Right lobe of liver (tissue), 6 donors: Measurements from ENCODE around the gene LCE3D. TPM values are rescaled to one million over a fixed set of nuclear protein-coding genes. Genes with fewer than 3 reads are reported as not detected.

Experiments
- ATAC-seq, 4 donors: fragments of 200-7000 bp; cut with Tn5 transposase; one replicate each; pipeline ENCODE4 v1.9.1; 2020; ENCODE audit warnings: mild to moderate bottlenecking in 4 of 4, moderate library complexity in 4 of 4
- DNase-seq, 3 donors: peaks; one replicate each; pipeline ENCODE4 v3.0.0-alpha.2; 2020
- H3K27ac ChIP-seq, 3 donors: fragments of 200-600 bp; one replicate each; pipeline ENCODE4 v1.8.0; 2022
- H3K27me3 ChIP-seq, 2 donors: fragments of 200-600 bp; one replicate each; pipeline ENCODE4 v1.8.0; 2022
- H3K36me3 ChIP-seq, 4 donors: fragments of 200-600 bp; sonication (generic) in 1 of 4; one replicate each; pipeline versions ENCODE4 v1.5.1 to v1.8.0; 2017 to 2022; ENCODE audit warnings: control low read depth in 1 of 4
- H3K4me1 ChIP-seq, 4 donors: fragments of 200-600 bp; sonication (generic) in 1 of 4; one replicate each; pipeline versions ENCODE4 v1.5.1 to v1.8.0; 2017 to 2022; ENCODE audit warnings: control low read depth in 1 of 4
- H3K4me3 ChIP-seq, 3 donors: fragments of 200-600 bp; one replicate each; pipeline ENCODE4 v1.8.0; 2022
- H3K9me3 ChIP-seq, 4 donors: fragments of 200-600 bp; sonication (generic) in 1 of 4; one replicate each; pipeline versions ENCODE4 v1.5.1 to v1.8.0; 2017 to 2022; ENCODE audit warnings: control low read depth in 1 of 4
- POLR2A ChIP-seq: fragments of 450-650 bp; IDR thresholded peaks from one replicate; pipeline ENCODE4 v1.6.1; 2017; ENCODE audit warnings: antibody characterized with exemption, mild to moderate bottlenecking
- WGBS: methylation state at CpG from one replicate; pipeline ENCODE4 v1.1.6; 2018; ENCODE audit warnings: low coverage, low lambda C conversion rate; ENCODE audit not compliant: insufficient coverage; ENCODE audit errors: missing lambda C conversion rate; 5-methylcytosine and 5-hydroxymethylcytosine counted together
- intact Hi-C, 2 donors: fragments of 100-400 bp; cut with DNase I; formaldehyde crosslinking; loops; one replicate each; pipeline versions ENCODE4 v1.11.2 to v1.14.1; 2022
- small RNA-seq, 2 experiments: library from RNA; depleted of rRNA; stranded (forward); fragments of <200 nt; gene quantifications; one replicate each; pipeline ENCODE3, GENCODE V24; 2016
- total RNA-seq, 6 experiments: library from RNA; depleted of rRNA in 2 of 6; stranded (reverse); fragments of >200 nt in 2 of 6; fragmentation: NEBNext Ultra II Directional in 3 of 6; extraction: Animal tissue kit (Norgen Biotek cat#: 25700) in 3 of 6; gene quantifications; one replicate each; pipeline versions ENCODE4 v1.1.0 to v1.2.4, GENCODE V29; 2016 to 2023
- TF ChIP-seq, protein P1 (sequence below), 4 donors: fragments of 200-600 bp in 3 of 4; fragments of 450-650 bp in 1 of 4; IDR thresholded peaks; one replicate each; pipeline versions ENCODE4 v1.5.1 to v1.8.0; 2016 to 2022; ENCODE audit warnings: antibody characterized with exemption in 4 of 4, mild to moderate bottlenecking in 2 of 4
- donor health status: DM: no; HTN: yes; CAD: no.
- donor health status: DM: no; HTN: no; CAD: no.
- donor health status: DM: no; HTN: no; CAD: no.
- donor health status: DM: no; HTN: yes; CAD: no.
- donor health status: DM: no; HTN: yes; CAD: no.

Gene LCE3D
- total RNA-seq, 6 experiments from 2014 or later, result not detected

DNA sequence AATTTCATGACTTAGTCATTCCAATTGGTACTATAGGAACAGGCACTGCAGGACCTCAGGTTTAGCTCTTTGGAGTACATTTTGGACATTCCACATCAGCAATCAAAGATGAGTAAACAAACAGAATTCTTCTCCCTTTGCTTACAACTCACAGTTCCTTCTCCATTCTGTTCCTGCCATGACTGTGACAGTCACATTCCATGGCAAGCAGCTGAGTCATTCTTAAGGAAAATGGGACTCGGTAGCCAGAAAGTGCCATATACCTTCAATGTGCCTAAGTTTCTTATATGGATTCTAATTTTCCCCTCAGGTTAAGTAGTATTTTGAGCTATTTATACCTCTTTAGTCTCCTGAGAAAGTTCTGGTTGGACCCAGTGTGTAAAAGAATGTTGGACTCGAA, 40.4 kb downstream of the LCE3D start:
- Histone ChIP-seq H3K4me1 (no peaks in the 10 kb centered on the region), H3K36me3 (no peaks in the 10 kb centered on the region), H3K4me3 (no peak overlapping the region), H3K27me3 (no peaks in the 10 kb centered on the region), H3K27ac (no peak overlapping the region), H3K9me3 (no peaks in the 10 kb centered on the region)
- intact Hi-C loops, result no loop called here
- DNase-seq, result no peak
- 42% methylated on average over 2 of the region's 2 CpGs for WGBS
- ATAC-seq, result no peak
- no peak for TF ChIP-seq POLR2A
- TF ChIP-seq, protein P1, sequence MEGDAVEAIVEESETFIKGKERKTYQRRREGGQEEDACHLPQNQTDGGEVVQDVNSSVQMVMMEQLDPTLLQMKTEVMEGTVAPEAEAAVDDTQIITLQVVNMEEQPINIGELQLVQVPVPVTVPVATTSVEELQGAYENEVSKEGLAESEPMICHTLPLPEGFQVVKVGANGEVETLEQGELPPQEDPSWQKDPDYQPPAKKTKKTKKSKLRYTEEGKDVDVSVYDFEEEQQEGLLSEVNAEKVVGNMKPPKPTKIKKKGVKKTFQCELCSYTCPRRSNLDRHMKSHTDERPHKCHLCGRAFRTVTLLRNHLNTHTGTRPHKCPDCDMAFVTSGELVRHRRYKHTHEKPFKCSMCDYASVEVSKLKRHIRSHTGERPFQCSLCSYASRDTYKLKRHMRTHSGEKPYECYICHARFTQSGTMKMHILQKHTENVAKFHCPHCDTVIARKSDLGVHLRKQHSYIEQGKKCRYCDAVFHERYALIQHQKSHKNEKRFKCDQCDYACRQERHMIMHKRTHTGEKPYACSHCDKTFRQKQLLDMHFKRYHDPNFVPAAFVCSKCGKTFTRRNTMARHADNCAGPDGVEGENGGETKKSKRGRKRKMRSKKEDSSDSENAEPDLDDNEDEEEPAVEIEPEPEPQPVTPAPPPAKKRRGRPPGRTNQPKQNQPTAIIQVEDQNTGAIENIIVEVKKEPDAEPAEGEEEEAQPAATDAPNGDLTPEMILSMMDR (IDR thresholded peaks at IDR 0.05), result no peak

DNA sequence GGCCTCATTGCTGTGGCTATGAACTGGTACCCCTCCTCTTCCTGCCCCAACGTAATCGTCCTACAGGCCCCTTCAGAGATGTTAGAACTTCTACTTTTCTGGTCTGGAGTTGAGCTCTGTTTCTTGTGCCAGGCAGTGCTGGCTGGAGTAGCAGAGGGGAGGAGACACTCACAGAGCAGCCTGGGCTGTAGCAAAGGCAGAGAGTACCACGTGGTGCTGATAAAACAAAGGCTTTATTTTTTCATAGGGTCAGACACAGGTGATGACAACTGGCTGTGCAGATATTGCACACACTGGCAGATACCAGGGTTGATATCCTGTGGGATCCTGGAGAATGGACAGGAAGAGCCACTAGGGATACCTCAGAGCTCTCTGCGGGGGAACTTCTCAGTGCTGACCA, 42.8 kb downstream of the LCE3D start:
- no peaks in the 10 kb centered on the region for H3K9me3 ChIP-seq
- no peak for DNase-seq
- no peak overlapping the region for H3K4me3 ChIP-seq
- 32% methylated on average over 4 of the region's 4 CpGs for WGBS
- H3K36me3 ChIP-seq, result no peaks in the 10 kb centered on the region
- TF ChIP-seq POLR2A, result no peak
- TF ChIP-seq, protein P1 (IDR thresholded peaks at IDR 0.05), result no peak
- no peak overlapping the region for H3K27ac ChIP-seq
- intact Hi-C loops, result no loop called here
- H3K4me1 ChIP-seq, result no peaks in the 10 kb centered on the region
- ATAC-seq, result peak in 2 of 4 donors; percentile 17 to 47
- H3K27me3 ChIP-seq, result no peaks in the 10 kb centered on the region

DNA sequence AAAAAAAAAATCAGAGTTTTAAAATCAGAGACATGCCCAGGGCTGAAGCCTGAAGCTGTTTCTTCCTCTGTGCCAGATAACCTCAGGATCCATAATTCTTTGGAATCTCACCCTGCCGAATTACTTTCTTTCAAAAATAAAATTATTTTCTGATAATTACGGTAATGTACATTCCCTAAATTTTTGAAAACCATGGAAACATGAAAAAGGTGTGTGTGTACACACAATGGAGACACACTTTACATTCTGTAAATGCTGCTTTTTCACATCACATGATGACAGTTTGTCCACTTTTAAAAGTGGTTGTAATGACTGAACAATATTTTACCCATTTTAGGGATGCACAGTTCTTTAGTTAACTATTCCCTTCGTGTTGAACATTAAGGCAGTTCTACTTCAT, 44.5 kb downstream of the LCE3D start:
- TF ChIP-seq POLR2A, result no peak
- TF ChIP-seq, protein P1 (IDR thresholded peaks at IDR 0.05), result no peak
- 55% methylated on average over 3 of the region's 3 CpGs for WGBS
- no peaks in the 10 kb centered on the region for H3K36me3 ChIP-seq
- ATAC-seq (no peak), DNase-seq (no peak)
- H3K4me1 ChIP-seq, result no peaks in the 10 kb centered on the region
- intact Hi-C loops, result no loop called here
- H3K4me3 ChIP-seq, result no peak overlapping the region
- no peak overlapping the region for H3K27ac ChIP-seq
- no peaks in the 10 kb centered on the region for H3K9me3 ChIP-seq
- no peaks in the 10 kb centered on the region for H3K27me3 ChIP-seq

DNA sequence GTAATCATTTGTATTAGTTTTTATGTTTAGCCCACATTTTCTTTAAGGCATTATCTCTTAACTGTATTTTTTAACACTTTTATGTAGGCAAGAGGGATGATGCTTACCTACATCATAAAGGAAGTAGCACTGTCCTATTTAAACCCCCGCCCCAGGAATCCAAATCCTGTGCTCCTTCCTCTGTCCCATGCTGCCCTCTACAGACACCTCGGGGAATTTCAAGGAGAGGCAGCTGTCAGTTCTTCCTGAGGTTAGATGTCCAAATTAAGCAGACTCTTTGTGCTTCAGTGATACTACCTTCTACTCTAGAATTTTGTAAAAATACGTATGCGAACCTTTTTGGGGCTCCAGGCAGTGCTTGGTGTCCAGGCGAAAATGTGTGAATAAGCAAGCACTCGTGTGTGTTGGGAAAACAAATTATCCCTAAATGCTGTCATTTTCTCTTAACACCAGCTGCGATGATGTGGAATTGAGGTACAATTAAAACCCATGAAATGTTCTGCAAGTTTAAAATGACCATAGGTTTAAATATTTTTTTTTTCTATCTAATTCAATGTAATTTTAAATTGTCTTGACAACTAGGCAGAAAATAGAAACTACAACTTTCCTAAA, 46.9 kb downstream of the LCE3D start:
- H3K27me3 ChIP-seq, result no peaks in the 10 kb centered on the region
- H3K4me3 ChIP-seq, result no peak overlapping the region
- WGBS, result 19% methylated on average over 7 of the region's 7 CpGs
- no peaks in the 10 kb centered on the region for H3K9me3 ChIP-seq
- intact Hi-C loops, result no loop called here
- ATAC-seq (peak; percentile 68 to 80 (median 72)), DNase-seq (peak in 2 of 3 donors; percentile 31 to 52)
- no peaks in the 10 kb centered on the region for H3K4me1 ChIP-seq
- H3K27ac ChIP-seq, result no peak overlapping the region
- TF ChIP-seq, protein P1 (IDR thresholded peaks at IDR 0.05), result peak; percentile 61 to 77 (median 66)
- no peak for TF ChIP-seq POLR2A
- H3K36me3 ChIP-seq, result no peaks in the 10 kb centered on the region

Small RNA genes within 50 kb of the gene (small RNA-seq; reads per million reads assigned to genes)
- 0 reads per million in 2 experiments for gene LCE3A
- 0 reads per million in 2 experiments for gene LCE3B

Other genes starting within 250 kb of the LCE3D start
- not detected for gene FLG2, start 220.5 kb downstream of the LCE3D start, total RNA-seq
- gene CRNN, start 166.3 kb downstream of the LCE3D start, total RNA-seq, result not detected
- not detected for gene LCE5A, start 69.7 kb downstream of the LCE3D start, total RNA-seq
- not detected for gene CRCT1, start 66.0 kb downstream of the LCE3D start, total RNA-seq
- gene LCE3E, start 13.7 kb downstream of the LCE3D start, total RNA-seq, result not detected
- gene LCE3C, start 19.7 kb upstream of the LCE3D start, total RNA-seq, result not detected
- gene LCE3B, start 33.3 kb upstream of the LCE3D start, total RNA-seq, result not detected
- gene LCE3A, start 42.6 kb upstream of the LCE3D start, total RNA-seq, result not detected
- not detected for gene LCE2D, start 82.9 kb upstream of the LCE3D start, total RNA-seq
- not detected for gene LCE2C, start 94.8 kb upstream of the LCE3D start, total RNA-seq
- not detected for gene LCE2B, start 105.6 kb upstream of the LCE3D start, total RNA-seq
- not detected for gene LCE2A, start 117.8 kb upstream of the LCE3D start, total RNA-seq
- gene LCE4A, start 127.6 kb upstream of the LCE3D start, total RNA-seq, result not detected
- not detected for gene KPRP, start 177.5 kb upstream of the LCE3D start, total RNA-seq
- gene LCE1F, start 194.6 kb upstream of the LCE3D start, total RNA-seq, result not detected
- gene LCE1E, start 205.7 kb upstream of the LCE3D start, total RNA-seq, result not detected
- not detected for gene LCE1D, start 216.2 kb upstream of the LCE3D start, total RNA-seq
- not detected for gene LCE1C, start 226.1 kb upstream of the LCE3D start, total RNA-seq
- not detected for gene LCE1B, start 231.5 kb upstream of the LCE3D start, total RNA-seq
- gene LCE1A, start 247.0 kb upstream of the LCE3D start, total RNA-seq, result not detected